ENCODE measurements around the gene MYOM3.

The MYOM3 gene

DNA sequence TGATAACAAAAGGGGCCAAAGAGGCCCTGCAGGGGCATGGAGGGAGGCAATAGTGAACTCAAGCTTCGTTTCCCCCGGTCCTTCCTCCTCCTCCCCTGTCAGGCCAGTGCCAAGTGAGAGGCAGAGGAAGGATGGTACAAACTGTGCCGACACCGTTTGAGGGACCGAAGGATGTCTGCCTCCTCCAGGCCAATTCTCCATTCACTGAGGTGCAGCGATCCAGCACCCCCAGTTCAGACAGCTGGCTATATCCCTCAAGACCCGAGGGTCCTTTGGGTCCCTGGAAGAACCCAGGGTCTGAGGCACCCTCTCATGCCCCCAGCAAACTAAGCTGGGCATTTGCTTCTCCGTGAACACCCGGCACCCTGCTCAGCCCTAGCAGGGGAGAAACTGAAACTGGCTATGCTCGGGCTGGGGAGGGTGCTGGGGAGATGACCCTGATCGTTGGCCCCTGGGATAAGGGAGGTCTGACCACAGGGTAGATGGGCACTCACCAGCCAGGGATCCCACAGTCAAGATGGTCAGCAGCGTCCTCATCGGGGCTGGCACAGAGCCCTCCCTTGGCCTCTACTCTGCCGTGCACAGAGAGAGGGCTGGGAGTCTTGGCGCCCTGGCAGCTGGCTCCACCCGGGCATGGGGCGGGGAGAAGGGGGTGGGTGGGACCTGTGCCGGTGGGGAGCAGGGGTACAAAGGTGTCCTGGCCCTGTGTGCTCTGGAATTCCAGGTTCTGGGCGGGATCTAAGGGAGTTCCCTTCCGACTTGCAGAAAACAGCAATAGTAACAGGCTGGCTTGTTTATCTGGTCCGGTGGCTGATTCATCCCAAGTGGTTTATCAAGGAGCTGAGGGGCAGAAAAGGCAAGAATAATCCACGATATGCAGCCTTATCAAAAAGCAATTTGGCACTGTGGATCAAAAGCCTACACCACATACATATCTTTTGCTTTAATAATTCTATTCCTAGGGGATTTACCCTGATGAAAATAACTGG lies 30.9 kb upstream of the MYOM3 start, which contains the start of gene IL22RA1:
Gene IL22RA1, minus strand, starts transcription at position 595 of the 989 bp plus-strand sequence. Its CDS starts 58 bp downstream, at position 537.
- Mint-ChIP-seq H3K27ac (no peak within 1 kb of the TSS), H3K36me3 (ENCODE audit: low read depth) (no peaks in the 10 kb centered on the region), H3K9me3 (no peaks in the 10 kb centered on the region), H3K4me1 (ENCODE audit: low read depth) (no peaks in the 10 kb centered on the region), H3K27me3 (peaks cover 9% of the 10 kb centered on the region), H3K4me3 (no peak within 1 kb of the TSS)

DNA sequence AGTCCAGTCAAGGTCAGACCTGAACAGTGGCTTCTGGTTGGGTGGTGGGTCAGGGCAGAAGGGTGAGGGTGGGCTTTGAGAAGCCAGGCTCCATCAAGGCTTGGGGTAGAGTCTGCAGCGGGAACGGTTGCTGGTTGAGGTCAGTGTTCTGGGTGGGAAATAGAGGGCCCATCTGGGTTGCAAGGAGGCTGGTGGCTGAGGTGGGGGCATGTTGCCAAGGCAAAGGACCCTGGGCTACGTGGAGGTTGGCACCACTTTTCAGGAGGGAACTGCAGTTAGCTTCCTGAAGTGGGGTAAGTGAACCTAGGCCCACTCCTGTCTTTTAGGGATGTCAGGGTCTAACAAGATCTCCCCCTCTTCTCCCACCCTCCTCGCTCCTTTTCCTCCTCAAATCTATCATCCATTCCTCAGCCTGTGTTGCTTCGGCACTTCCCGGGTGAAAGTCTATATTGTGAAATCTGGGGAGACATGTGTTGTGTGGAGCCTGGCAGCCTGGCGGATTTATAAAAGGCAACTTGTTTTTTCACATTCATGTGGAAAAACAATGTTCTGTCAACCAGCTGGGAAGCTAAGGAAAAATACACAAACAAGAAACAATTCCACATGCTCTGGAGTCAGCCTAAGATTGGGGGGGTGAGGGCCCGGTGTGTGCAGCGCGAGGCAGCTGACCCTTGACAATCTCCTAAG lies 29.5 kb upstream of the MYOM3 start:
- Mint-ChIP-seq H3K36me3 (ENCODE audit: low read depth) (no peaks in the 10 kb centered on the region), H3K4me1 (ENCODE audit: low read depth) (no peaks in the 10 kb centered on the region), H3K9me3 (no peaks in the 10 kb centered on the region), H3K4me3 (no peak overlapping the region), H3K27me3 (peaks cover 5% of the 10 kb centered on the region), H3K27ac (no peak overlapping the region)

DNA sequence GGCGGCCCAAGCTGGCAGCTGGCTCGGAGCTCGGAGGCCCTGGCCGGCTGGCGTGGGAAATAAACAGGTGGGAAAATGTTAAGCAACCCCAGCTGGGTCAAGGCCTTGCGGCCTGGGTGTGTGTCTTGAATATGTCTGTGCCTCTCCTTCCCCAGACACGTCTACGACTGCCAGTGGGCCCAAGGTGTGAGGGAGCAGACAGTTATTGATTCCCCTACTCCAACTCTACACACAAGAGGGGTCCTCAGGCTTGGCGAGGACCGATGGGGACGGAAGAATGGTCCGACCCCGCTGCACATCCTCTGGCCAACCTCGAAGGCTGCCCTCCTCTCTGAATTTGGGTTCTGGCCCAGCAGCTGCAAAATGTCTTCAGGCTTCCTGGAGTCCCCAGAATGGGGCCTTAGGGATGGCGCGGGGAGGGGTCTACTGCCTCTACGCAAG lies 28.8 kb upstream of the MYOM3 start:
- no peaks in the 10 kb centered on the region for H3K4me1 Mint-ChIP-seq (ENCODE audit: low read depth)
- peaks cover 5% of the 10 kb centered on the region for H3K27me3 Mint-ChIP-seq
- no peak overlapping the region for H3K27ac Mint-ChIP-seq
- H3K9me3 Mint-ChIP-seq: no peaks in the 10 kb centered on the region
- no peak overlapping the region for H3K4me3 Mint-ChIP-seq
- no peaks in the 10 kb centered on the region for H3K36me3 Mint-ChIP-seq (ENCODE audit: low read depth)

DNA sequence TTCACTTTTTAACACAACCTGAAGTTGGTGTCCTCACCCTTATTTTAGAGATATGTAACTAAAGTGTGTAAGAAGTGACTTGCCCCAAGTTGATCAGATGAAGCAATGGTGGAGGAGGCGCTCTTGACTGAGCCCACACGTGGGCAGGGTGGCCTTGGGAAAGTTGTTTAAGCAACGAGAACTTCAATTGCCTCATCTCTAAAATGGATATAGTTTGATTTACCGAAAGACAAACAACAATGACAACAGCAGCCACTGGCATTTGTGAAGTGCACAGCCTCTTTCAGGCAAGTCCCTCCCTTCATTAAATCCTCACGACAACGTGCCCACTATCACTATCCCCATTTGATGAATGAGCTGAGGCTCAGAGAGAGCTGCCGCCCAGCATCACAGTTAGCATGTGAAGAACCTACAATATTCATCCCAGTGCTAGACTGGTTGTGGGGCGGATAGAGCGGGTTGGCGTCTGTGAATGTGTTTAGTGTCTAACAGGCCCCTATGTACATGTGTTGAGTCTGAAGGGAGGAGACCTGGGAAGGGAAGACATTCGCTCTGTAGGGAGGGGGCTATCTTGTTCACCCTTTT lies 28.0 kb upstream of the MYOM3 start:
- no peak overlapping the region for H3K4me3 Mint-ChIP-seq
- no peak overlapping the region for H3K27ac Mint-ChIP-seq
- H3K36me3 Mint-ChIP-seq (ENCODE audit: low read depth): no peaks in the 10 kb centered on the region
- peaks cover 5% of the 10 kb centered on the region for H3K27me3 Mint-ChIP-seq
- H3K4me1 Mint-ChIP-seq (ENCODE audit: low read depth): no peaks in the 10 kb centered on the region
- H3K9me3 Mint-ChIP-seq: peaks cover 5% of the 10 kb centered on the region

DNA sequence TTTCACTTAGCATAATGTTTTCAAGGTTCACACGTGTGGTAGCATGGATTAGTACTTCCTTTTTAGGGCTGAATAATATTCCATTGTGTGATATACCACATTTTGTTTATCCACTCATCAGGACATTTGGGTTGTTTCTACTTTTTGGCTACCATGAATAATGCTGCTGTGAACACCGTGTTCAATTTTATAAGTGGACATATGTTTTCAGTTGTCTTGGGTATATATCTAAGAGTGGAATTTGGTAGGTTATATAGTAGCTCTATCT lies 27.2 kb upstream of the MYOM3 start:
- H3K27me3 Mint-ChIP-seq: peaks cover 2% of the 10 kb centered on the region
- H3K4me1 Mint-ChIP-seq (ENCODE audit: low read depth): no peaks in the 10 kb centered on the region
- peaks cover 5% of the 10 kb centered on the region for H3K9me3 Mint-ChIP-seq
- no peak overlapping the region for H3K4me3 Mint-ChIP-seq
- H3K36me3 Mint-ChIP-seq (ENCODE audit: low read depth): no peaks in the 10 kb centered on the region
- H3K27ac Mint-ChIP-seq: no peak overlapping the region

DNA sequence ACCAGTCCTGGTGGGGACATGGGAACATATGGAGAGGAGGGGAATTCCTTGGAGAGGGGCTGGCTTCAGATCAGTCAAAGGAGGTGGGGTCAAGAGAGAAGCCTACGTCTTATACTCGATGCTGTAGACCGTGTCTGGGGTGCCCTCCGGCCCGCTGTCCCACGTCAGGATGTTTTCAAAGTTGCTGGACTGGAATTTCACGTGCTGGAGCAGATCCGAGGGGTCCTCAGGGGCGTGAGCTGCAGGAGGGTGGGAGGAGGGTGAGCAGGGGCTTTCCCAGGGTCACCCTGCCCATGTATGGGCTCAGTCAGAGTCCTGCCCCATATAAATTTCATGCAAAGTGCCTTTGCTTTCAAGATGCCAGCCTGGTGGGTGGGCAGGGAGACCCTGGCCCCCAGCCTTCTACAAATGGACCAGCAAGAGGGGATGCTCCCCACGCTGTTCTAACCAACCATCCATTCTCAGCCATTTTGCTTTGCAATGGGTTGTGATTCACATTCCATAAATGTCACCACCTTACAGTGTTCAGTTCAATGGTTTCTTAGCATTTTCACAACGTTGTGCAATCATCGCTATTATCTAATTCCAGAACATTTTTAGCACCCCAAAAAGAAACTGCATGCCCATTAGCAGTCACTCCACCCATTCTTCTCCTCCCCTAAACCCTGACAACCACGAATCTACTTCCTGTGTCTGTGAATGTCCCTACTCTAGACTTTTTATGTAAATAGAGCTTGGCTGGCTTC lies 26.7 kb upstream of the MYOM3 start:
- no peaks in the 10 kb centered on the region for H3K4me1 Mint-ChIP-seq (ENCODE audit: low read depth)
- H3K4me3 Mint-ChIP-seq: no peak overlapping the region
- H3K36me3 Mint-ChIP-seq (ENCODE audit: low read depth): no peaks in the 10 kb centered on the region
- H3K9me3 Mint-ChIP-seq: peaks cover 5% of the 10 kb centered on the region
- H3K27me3 Mint-ChIP-seq: peaks cover 3% of the 10 kb centered on the region
- no peak overlapping the region for H3K27ac Mint-ChIP-seq

DNA sequence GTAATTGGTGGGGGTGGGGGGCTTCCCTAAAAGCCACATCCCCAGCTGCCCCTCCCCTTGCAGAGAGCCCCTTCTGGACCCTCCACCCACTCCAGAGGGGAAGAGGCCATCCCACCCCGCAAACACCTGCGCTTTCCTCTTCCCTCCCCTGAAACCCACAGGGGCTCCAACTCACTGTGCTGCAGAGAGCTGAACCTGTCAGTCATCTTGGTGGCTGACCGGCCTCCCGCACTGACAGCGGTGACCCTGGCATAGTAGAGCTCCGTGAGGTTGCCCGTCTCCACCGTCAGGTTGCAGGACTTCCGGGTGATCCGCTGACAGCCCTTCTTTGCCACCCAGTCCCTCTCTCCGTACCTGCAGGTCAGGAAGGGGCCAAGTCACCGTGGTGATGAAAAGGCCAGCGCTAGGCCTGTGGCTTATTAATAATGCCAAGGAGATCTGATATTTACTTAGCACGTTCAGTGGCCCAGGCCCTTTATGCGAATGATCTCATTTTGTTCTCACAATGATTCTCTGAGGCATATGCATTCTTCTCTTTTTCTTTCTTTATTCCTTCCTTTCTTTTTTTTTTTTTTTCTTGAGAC lies 25.1 kb upstream of the MYOM3 start:
- Mint-ChIP-seq H3K4me1 (ENCODE audit: low read depth) (no peaks in the 10 kb centered on the region), H3K36me3 (ENCODE audit: low read depth) (no peaks in the 10 kb centered on the region), H3K27ac (no peak overlapping the region), H3K9me3 (peaks cover 5% of the 10 kb centered on the region), H3K4me3 (no peak overlapping the region), H3K27me3 (peaks cover 7% of the 10 kb centered on the region)

DNA sequence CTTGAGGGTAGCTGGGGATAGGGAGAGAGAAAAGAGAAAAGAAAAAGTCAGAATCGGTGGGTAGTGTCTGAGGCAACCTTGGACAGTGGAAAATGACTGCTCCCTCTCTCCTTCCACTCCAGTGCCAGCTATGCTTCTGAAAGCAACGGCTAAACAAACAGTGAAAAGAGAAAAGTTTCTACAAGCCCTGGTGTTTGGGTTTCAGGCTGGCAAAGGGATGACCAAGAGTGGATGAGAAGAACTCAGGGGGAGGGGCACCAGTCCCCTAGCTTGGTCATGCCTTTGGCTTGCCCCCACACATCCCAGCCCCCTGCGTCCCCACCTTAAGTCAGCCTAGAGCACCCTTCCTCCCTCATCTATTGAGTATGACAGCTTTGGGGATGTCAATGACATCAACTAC lies 22.4 kb upstream of the MYOM3 start:
- no peaks in the 10 kb centered on the region for H3K36me3 Mint-ChIP-seq (ENCODE audit: low read depth)
- peaks cover 10% of the 10 kb centered on the region for H3K9me3 Mint-ChIP-seq
- no peak overlapping the region for H3K27ac Mint-ChIP-seq
- no peaks in the 10 kb centered on the region for H3K4me1 Mint-ChIP-seq (ENCODE audit: low read depth)
- H3K4me3 Mint-ChIP-seq: no peak overlapping the region
- H3K27me3 Mint-ChIP-seq: peaks cover 7% of the 10 kb centered on the region

DNA sequence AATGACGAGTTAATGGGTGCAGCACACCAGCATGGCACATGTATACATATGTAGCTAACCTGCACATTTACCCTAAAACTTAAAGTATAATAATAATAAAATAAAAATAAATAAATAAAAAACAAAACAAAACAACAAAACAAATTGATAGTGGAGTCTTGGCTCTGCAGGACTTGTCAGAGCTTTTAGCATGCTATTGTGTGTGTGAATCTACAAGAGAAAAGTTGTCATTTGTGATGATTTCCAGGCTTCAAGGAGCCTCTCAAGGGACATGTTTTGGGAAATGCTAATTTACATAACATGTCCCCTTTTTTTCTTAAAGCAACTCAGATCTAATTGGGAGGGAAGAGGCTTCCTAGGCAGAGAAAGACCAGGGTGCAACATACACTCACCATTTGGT lies 21.9 kb upstream of the MYOM3 start:
- Mint-ChIP-seq H3K27ac (no peak overlapping the region), H3K4me3 (no peak overlapping the region), H3K4me1 (ENCODE audit: low read depth) (no peaks in the 10 kb centered on the region), H3K27me3 (peaks cover 7% of the 10 kb centered on the region), H3K9me3 (peaks cover 14% of the 10 kb centered on the region), H3K36me3 (ENCODE audit: low read depth) (no peaks in the 10 kb centered on the region)

DNA sequence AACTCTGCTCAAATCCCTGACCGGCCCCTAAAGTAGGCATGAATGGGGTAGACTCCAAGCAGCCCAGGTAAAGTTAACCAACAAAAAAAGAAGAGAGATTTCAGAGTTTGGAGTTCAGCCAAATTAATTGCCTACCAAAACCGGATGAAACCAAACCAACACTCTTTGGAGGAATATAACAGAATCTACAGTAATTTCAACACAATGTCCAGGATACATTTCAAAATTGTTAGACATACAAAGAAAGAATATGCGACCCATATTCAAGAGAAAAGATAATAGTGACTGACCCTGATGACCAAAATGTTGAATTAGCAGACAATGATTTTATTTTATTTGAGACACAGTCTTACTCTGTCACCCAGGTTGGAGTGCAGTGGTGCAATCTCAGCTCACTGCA lies 18.4 kb upstream of the MYOM3 start:
- Mint-ChIP-seq H3K36me3 (ENCODE audit: low read depth) (no peaks in the 10 kb centered on the region), H3K4me1 (ENCODE audit: low read depth) (no peaks in the 10 kb centered on the region), H3K27ac (no peak overlapping the region), H3K4me3 (no peak overlapping the region), H3K27me3 (peaks cover 7% of the 10 kb centered on the region), H3K9me3 (peaks cover 12% of the 10 kb centered on the region)

DNA sequence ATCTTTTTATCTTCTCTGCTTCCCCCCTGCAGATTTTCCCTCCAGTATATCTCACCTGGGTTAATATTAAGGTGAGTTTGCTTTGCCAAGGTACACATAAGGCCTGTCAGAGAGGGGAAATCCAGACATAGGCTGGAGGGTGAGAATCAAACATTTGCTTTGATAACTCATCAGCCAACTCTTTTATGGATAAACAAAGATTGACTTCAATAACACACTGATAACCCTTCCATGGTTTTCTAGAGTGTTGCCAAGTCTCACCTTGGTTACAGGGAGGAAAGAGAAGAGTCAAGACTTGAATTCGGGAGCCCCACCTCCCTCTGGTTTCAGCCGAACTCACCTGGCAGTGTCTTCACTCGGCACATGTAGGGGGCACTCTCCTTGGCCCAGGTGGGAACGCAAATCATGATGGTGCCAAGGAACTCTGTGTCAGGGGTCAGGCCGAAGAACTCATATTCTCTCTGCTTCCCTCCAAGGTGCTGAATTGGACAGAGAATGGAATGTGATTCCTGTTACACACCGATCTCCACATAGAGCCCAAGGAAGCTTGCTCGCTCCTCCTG lies 15.9 kb upstream of the MYOM3 start:
- H3K4me1 Mint-ChIP-seq (ENCODE audit: low read depth): no peaks in the 10 kb centered on the region
- no peak overlapping the region for H3K27ac Mint-ChIP-seq
- peaks cover 8% of the 10 kb centered on the region for H3K9me3 Mint-ChIP-seq
- H3K4me3 Mint-ChIP-seq: no peak overlapping the region
- peaks cover 4% of the 10 kb centered on the region for H3K27me3 Mint-ChIP-seq
- H3K36me3 Mint-ChIP-seq (ENCODE audit: low read depth): no peaks in the 10 kb centered on the region

DNA sequence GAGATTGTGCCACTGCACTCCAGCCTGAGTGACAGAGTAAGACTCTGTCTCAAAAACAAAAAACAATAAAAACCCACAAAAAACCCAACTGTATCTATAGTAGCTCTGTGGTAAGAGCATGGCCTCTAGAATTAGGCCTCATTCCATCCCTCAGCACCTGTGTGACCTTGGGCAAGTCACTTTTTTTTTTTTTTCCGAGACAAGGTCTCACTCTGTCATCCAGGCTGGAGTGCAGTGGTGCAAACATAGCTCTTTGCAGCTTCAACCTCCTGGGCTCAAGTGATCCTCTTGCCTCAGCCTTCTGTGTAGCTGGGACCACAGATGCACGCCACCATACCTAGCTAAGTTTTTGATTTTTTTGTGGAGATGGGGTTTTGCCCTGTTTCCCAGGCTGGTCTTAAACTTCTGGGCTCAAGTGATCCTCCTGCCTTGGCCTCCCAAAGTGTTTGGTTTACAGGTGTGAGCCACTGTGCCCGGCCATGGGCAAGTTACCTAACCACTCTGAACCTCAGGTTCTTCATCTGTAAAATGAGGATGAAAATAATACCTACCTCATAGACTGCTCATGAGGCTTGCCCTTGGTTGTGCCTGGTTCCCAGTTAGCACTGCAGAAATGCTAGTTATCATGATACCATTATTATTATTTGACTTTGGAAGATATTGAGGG lies 15.3 kb upstream of the MYOM3 start:
- Mint-ChIP-seq H3K27ac (no peak overlapping the region), H3K36me3 (ENCODE audit: low read depth) (no peaks in the 10 kb centered on the region)

DNA sequence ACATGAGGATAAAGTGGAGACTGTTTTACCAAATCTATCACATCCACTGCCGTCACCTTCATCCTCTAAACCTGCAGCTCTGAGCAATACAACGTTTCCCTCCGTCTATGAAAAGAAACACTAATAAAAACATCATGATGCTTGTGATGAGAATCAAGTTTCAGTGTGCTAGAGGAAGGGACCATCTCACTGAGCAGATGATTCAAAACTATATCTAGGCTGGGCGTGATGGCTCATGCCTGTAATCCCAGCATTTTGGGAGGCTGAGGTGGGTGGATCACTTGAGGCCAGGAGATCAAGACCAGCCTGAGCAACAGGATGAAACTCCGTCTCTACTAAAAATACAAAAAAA lies 14.7 kb upstream of the MYOM3 start:
- no peaks in the 10 kb centered on the region for H3K4me1 Mint-ChIP-seq (ENCODE audit: low read depth)
- H3K4me3 Mint-ChIP-seq: no peak overlapping the region
- no peaks in the 10 kb centered on the region for H3K36me3 Mint-ChIP-seq (ENCODE audit: low read depth)
- H3K9me3 Mint-ChIP-seq: peaks cover 8% of the 10 kb centered on the region
- H3K27ac Mint-ChIP-seq: no peak overlapping the region
- H3K27me3 Mint-ChIP-seq: no peaks in the 10 kb centered on the region

More for the DNA sequence above, 15.3 kb upstream of the MYOM3 start:
- Mint-ChIP-seq H3K4me1 (ENCODE audit: low read depth) (no peaks in the 10 kb centered on the region), H3K27me3 (no peaks in the 10 kb centered on the region), H3K4me3 (no peak overlapping the region), H3K9me3 (peaks cover 8% of the 10 kb centered on the region)

Data from stimulated activated naive CD8-positive, alpha-beta T cell treated with anti-CD3 and anti-CD28 coated beads, Interleukin-15, Interleukin-2, amounts not matched to agents 100 ng/mL and 50 ng/mL, for 24 hours (primary cell).